ENCODE measurements around the gene COLQ. TPM values are rescaled to one million over a fixed set of nuclear protein-coding genes. Genes with fewer than 3 reads are reported as not detected.
A peak's percentile ranks its signal among the peaks of the same experiment; 100 is the strongest.
"Not testable (repeated sequence)": the region's sequence is repeated elsewhere in the genome, so short reads cannot be mapped to it uniquely, and the experiment has no call there.

COLQ gene
- total RNA-seq, 2 donors from 2014 or later, result 1.3 to 2.0 TPM

- no peak overlapping the region for H3K4me3 Mint-ChIP-seq
- H3K36me3 Mint-ChIP-seq (ENCODE audit: insufficient read depth in 2 of 2), result no peaks in the 10 kb centered on the region
- no peaks in the 10 kb centered on the region for H3K27me3 Mint-ChIP-seq (ENCODE audit: low read depth)
- ATAC-seq (replicated peaks in 1 of 2), result no peak
- H3K27ac Mint-ChIP-seq, result no peak overlapping the region
- H3K9me3 Mint-ChIP-seq, result no peaks in the 10 kb centered on the region
- no peaks in the 10 kb centered on the region for H3K4me1 Mint-ChIP-seq (ENCODE audit: low read depth)
- no peak for DNase-seq
Observed at GRCh38 chr3:15476378-15476777, 45.1 kb downstream of the COLQ start.

GRCh38 chr3:15475161-15475560 is 46.3 kb downstream of the COLQ start:
- H3K4me3 Mint-ChIP-seq, result no peak overlapping the region

GRCh38 chr3:15471861-15472260 is 49.6 kb downstream of the COLQ start:
- DNase-seq, result no peak
- Mint-ChIP-seq H3K36me3 (ENCODE audit: insufficient read depth in 2 of 2) (no peaks in the 10 kb centered on the region), H3K27ac (no peak overlapping the region), H3K9me3 (no peaks in the 10 kb centered on the region), H3K27me3 (ENCODE audit: low read depth) (no peaks in the 10 kb centered on the region), H3K4me3 (no peak overlapping the region), H3K4me1 (ENCODE audit: low read depth) (peaks cover 5% of the 10 kb centered on the region)
- no peak for ATAC-seq (replicated peaks in 1 of 2)

More at GRCh38 chr3:15475161-15475560, 46.3 kb downstream of the COLQ start:
- ATAC-seq (replicated peaks in 1 of 2) (no peak), DNase-seq (no peak)
- Mint-ChIP-seq H3K27me3 (ENCODE audit: low read depth) (no peaks in the 10 kb centered on the region), H3K9me3 (no peaks in the 10 kb centered on the region), H3K27ac (no peak overlapping the region), H3K36me3 (ENCODE audit: insufficient read depth in 2 of 2) (no peaks in the 10 kb centered on the region), H3K4me1 (ENCODE audit: low read depth) (no peaks in the 10 kb centered on the region)

GRCh38 chr3:15470849-15471248 is 50.7 kb downstream of the COLQ start:
- H3K9me3 Mint-ChIP-seq, result no peaks in the 10 kb centered on the region
- H3K4me1 Mint-ChIP-seq (ENCODE audit: low read depth), result peaks cover 5% of the 10 kb centered on the region
- no peaks in the 10 kb centered on the region for H3K36me3 Mint-ChIP-seq (ENCODE audit: insufficient read depth in 2 of 2)
- no peak overlapping the region for H3K4me3 Mint-ChIP-seq
- H3K27me3 Mint-ChIP-seq (ENCODE audit: low read depth), result no peaks in the 10 kb centered on the region
- no peak for ATAC-seq (replicated peaks in 1 of 2)
- no peak for DNase-seq
- no peak overlapping the region for H3K27ac Mint-ChIP-seq

GRCh38 chr3:15470261-15470660 is 51.2 kb downstream of the COLQ start:
- Mint-ChIP-seq H3K4me1 (ENCODE audit: low read depth) (peaks cover 5% of the 10 kb centered on the region), H3K27me3 (ENCODE audit: low read depth) (no peaks in the 10 kb centered on the region), H3K9me3 (no peaks in the 10 kb centered on the region), H3K27ac (no peak overlapping the region), H3K36me3 (ENCODE audit: insufficient read depth in 2 of 2) (no peaks in the 10 kb centered on the region), H3K4me3 (no peak overlapping the region)
- DNase-seq, result no peak
- no peak for ATAC-seq (replicated peaks in 1 of 2)

GRCh38 chr3:15467227-15468181 is 54.0 kb downstream of the COLQ start:
- DNase-seq, result no peak
- no peak overlapping the region for H3K27ac Mint-ChIP-seq

GRCh38 chr3:15465876-15466585 is 55.5 kb downstream of the COLQ start:
- ATAC-seq (replicated peaks in 1 of 2) (no peak), DNase-seq (no peak)
- Mint-ChIP-seq H3K4me3 (no peak overlapping the region), H3K4me1 (ENCODE audit: low read depth) (peaks cover 20% of the 10 kb centered on the region), H3K36me3 (ENCODE audit: insufficient read depth in 2 of 2) (no peaks in the 10 kb centered on the region), H3K9me3 (no peaks in the 10 kb centered on the region), H3K27me3 (ENCODE audit: low read depth) (no peaks in the 10 kb centered on the region), H3K27ac (no peak overlapping the region)

More at GRCh38 chr3:15467227-15468181, 54.0 kb downstream of the COLQ start:
- Mint-ChIP-seq H3K4me1 (ENCODE audit: low read depth) (peaks cover 9% of the 10 kb centered on the region), H3K36me3 (ENCODE audit: insufficient read depth in 2 of 2) (no peaks in the 10 kb centered on the region), H3K4me3 (no peak overlapping the region), H3K27me3 (ENCODE audit: low read depth) (no peaks in the 10 kb centered on the region), H3K9me3 (no peaks in the 10 kb centered on the region)
- ATAC-seq (replicated peaks in 1 of 2), result no peak

- no peak overlapping the region for H3K4me3 Mint-ChIP-seq
- no peaks in the 10 kb centered on the region for H3K36me3 Mint-ChIP-seq (ENCODE audit: insufficient read depth in 2 of 2)
- peaks cover 26% of the 10 kb centered on the region for H3K4me1 Mint-ChIP-seq (ENCODE audit: low read depth)
- no peak overlapping the region for H3K27ac Mint-ChIP-seq
- H3K9me3 Mint-ChIP-seq, result no peaks in the 10 kb centered on the region
- no peak for ATAC-seq (replicated peaks in 1 of 2)
- no peaks in the 10 kb centered on the region for H3K27me3 Mint-ChIP-seq (ENCODE audit: low read depth)
- peak in 1 of 2 donors; percentile 16 for DNase-seq
Observed at GRCh38 chr3:15462451-15462850, 59.1 kb downstream of the COLQ start.

GRCh38 chr3:15460891-15461531 is 60.5 kb downstream of the COLQ start:
- DNase-seq, result peak in 1 of 2 donors; percentile 6
- no peaks in the 10 kb centered on the region for H3K36me3 Mint-ChIP-seq (ENCODE audit: insufficient read depth in 2 of 2)
- no peaks in the 10 kb centered on the region for H3K27me3 Mint-ChIP-seq (ENCODE audit: low read depth)
- no peak overlapping the region for H3K27ac Mint-ChIP-seq
- H3K4me1 Mint-ChIP-seq (ENCODE audit: low read depth), result peaks cover 24% of the 10 kb centered on the region
- no peaks in the 10 kb centered on the region for H3K9me3 Mint-ChIP-seq
- no peak for ATAC-seq (replicated peaks in 1 of 2)
- H3K4me3 Mint-ChIP-seq, result no peak overlapping the region

- Mint-ChIP-seq H3K27ac (no peak overlapping the region), H3K9me3 (no peaks in the 10 kb centered on the region), H3K36me3 (ENCODE audit: insufficient read depth in 2 of 2) (no peaks in the 10 kb centered on the region), H3K27me3 (ENCODE audit: low read depth) (no peaks in the 10 kb centered on the region), H3K4me3 (no peak overlapping the region), H3K4me1 (ENCODE audit: low read depth) (peaks cover 24% of the 10 kb centered on the region)
- ATAC-seq (replicated peaks in 1 of 2) (no peak), DNase-seq (no peak)
Observed at GRCh38 chr3:15458212-15458780, 63.2 kb downstream of the COLQ start.

- H3K4me1 Mint-ChIP-seq (ENCODE audit: low read depth), result peaks cover 15% of the 10 kb centered on the region
- not testable (repeated sequence) for H3K27ac Mint-ChIP-seq; ATAC-seq (replicated peaks in 1 of 2); H3K36me3 Mint-ChIP-seq (ENCODE audit: insufficient read depth in 2 of 2); H3K27me3 Mint-ChIP-seq (ENCODE audit: low read depth); H3K4me3 Mint-ChIP-seq; H3K9me3 Mint-ChIP-seq; DNase-seq
Observed at GRCh38 chr3:15456915-15457314, 64.6 kb downstream of the COLQ start.

GRCh38 chr3:15456321-15456720 is 65.2 kb downstream of the COLQ start:
- no peaks in the 10 kb centered on the region for H3K9me3 Mint-ChIP-seq
- DNase-seq, result no peak
- H3K4me1 Mint-ChIP-seq (ENCODE audit: low read depth), result peaks cover 12% of the 10 kb centered on the region
- no peak overlapping the region for H3K4me3 Mint-ChIP-seq
- no peaks in the 10 kb centered on the region for H3K27me3 Mint-ChIP-seq (ENCODE audit: low read depth)
- no peak overlapping the region for H3K27ac Mint-ChIP-seq
- H3K36me3 Mint-ChIP-seq (ENCODE audit: insufficient read depth in 2 of 2), result no peaks in the 10 kb centered on the region
- no peak for ATAC-seq (replicated peaks in 1 of 2)

- Mint-ChIP-seq H3K27me3 (ENCODE audit: low read depth) (no peaks in the 10 kb centered on the region), H3K4me3 (no peak overlapping the region), H3K9me3 (no peaks in the 10 kb centered on the region), H3K36me3 (ENCODE audit: insufficient read depth in 2 of 2) (no peaks in the 10 kb centered on the region), H3K27ac (no peak overlapping the region), H3K4me1 (ENCODE audit: low read depth) (peaks cover 6% of the 10 kb centered on the region)
- DNase-seq (no peak), ATAC-seq (replicated peaks in 1 of 2) (no peak)
Observed at GRCh38 chr3:15455756-15456155, 65.8 kb downstream of the COLQ start.

Data from activated T-cell treated with anti-CD3 and anti-CD28 coated beads, Interleukin-2, amount 50 U/mL, for 72 hours (primary cell).